Subcutaneous adipose tissue (tissue), 4 donors: ENCODE data around the gene SLCO2A1. TPM values are rescaled to one million over a fixed set of nuclear protein-coding genes. Genes with fewer than 3 reads are reported as not detected.

ENCODE experiments used
- CTCF ChIP-seq: fragments of 450-650 bp; IDR thresholded peaks from one replicate; pipeline ENCODE4 v1.5.1; 2016; ENCODE audit warnings: low read depth, mild to moderate bottlenecking, control low read depth, antibody characterized with exemption, moderate library complexity
- total RNA-seq, 4 donors: library from RNA; depleted of rRNA; stranded (reverse); fragments of >200 nt; gene quantifications; one replicate each; pipeline ENCODE4 v1.1.0, GENCODE V29; 2016

The SLCO2A1 gene
- total RNA-seq, 4 donors from 2014 or later, result 2.4 to 7.2 (median 3.1) TPM

DNA sequence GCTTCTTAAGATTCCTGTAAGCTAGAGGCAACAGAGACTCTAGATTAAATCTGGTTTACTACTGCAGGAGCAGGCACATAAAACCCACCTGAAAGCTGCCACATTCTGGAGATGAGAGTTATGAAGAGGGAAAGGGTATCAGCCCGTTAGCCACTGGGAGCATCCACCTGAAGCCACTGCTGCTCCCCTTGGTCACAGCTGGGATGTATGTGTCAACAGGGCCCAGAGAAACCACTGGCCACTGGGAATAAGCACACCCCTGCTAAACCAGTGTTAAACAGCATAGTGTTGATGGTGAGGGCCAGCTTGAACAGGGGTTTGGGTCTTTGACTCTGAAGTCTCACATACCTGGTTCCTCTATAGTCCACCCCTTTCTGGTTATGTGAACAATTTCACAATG lies 10.9 kb downstream of the SLCO2A1 start:
- TF ChIP-seq CTCF, result no peak

DNA sequence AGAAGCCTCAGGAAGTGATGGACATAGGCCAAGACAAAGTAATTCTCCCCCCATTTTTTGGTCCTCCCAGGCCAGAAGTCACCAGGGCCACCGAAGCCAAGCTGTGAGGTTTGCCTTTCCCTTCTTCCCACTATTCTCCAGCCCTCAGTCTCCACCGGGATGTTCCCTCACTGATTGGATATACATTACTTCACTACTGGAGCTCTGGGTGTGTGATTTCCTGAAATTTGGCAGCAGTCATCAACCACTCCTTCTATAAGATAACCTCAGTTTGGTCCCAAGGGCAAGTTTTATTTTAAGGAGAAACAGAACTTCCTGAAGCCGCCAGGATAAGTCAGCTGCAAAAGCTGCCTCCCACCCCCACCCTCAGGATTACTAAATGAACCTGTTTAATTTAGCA lies 11.3 kb downstream of the SLCO2A1 start:
- no peak for TF ChIP-seq CTCF

DNA sequence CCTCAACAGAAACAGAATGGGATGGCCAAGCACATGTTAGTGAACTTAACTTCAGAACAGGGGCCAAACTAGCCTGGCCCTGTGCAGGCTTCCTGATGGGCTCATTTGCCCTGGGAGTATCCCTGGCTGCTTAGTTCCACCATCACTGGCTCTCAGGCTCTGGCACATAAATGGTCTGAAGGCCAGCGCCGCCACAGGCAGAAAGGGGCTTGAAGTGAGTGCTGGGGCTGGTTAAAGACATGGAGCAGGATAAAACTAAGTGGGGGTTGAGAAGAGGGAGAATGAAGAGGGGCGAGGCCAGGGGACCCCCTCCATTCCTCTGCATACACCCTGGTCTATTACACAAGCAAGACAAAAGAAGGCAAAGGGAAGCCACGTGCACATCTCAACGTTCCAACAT lies 12.2 kb downstream of the SLCO2A1 start:
- TF ChIP-seq CTCF, result no peak

GRCh38 chr3:134014270-134014669 lies 15.5 kb downstream of the SLCO2A1 start:
- TF ChIP-seq CTCF, result no peak

- TF ChIP-seq CTCF, result no peak
These were observed 16.4 kb downstream of the SLCO2A1 start for GRCh38 chr3:134013280-134013679.

GRCh38 chr3:134009345-134010000 lies 20.3 kb downstream of the SLCO2A1 start:
- TF ChIP-seq CTCF, result no peak

- no peak for TF ChIP-seq CTCF
These were observed 21.0 kb downstream of the SLCO2A1 start for GRCh38 chr3:134008630-134009156.
